Glutamatergic neuron (in vitro differentiated cells): Measurements from ENCODE around the gene PRPF6. TPM values are rescaled to one million over a fixed set of nuclear protein-coding genes. Genes with fewer than 3 reads are reported as not detected.

ENCODE experiments used
- DNase-seq: peaks from one replicate; pipeline ENCODE4 v3.0.0; 2022
- H3K27ac Mint-ChIP-seq: one replicate; pipeline ENCODE4 v1.8.0; 2020; ENCODE audit warnings: mild to moderate bottlenecking, mixed read lengths, inconsistent platforms; ENCODE audit not compliant: unreplicated experiment
- H3K27me3 Mint-ChIP-seq: one replicate; pipeline ENCODE4 v1.8.0; 2020; ENCODE audit warnings: mild to moderate bottlenecking, moderate library complexity, mixed read lengths, inconsistent platforms; ENCODE audit not compliant: unreplicated experiment
- H3K36me3 Mint-ChIP-seq: one replicate; pipeline ENCODE4 v1.8.0; 2020; ENCODE audit warnings: mild to moderate bottlenecking, mixed read lengths, inconsistent platforms; ENCODE audit not compliant: unreplicated experiment
- H3K4me1 Mint-ChIP-seq: one replicate; pipeline ENCODE4 v1.8.0; 2020; ENCODE audit warnings: mild to moderate bottlenecking, low read depth, mixed read lengths, inconsistent platforms; ENCODE audit not compliant: unreplicated experiment
- H3K4me3 Mint-ChIP-seq: one replicate; pipeline ENCODE4 v1.8.0; 2020; ENCODE audit warnings: mild to moderate bottlenecking, mixed read lengths, inconsistent platforms; ENCODE audit not compliant: unreplicated experiment
- H3K9me3 Mint-ChIP-seq: one replicate; pipeline ENCODE4 v1.8.0; 2020; ENCODE audit warnings: mild to moderate bottlenecking, moderate library complexity, mixed read lengths, inconsistent platforms; ENCODE audit not compliant: unreplicated experiment
- CTCF ChIP-seq: fragments of 200-600 bp; sonication (generic); IDR thresholded peaks from one replicate; pipeline ENCODE4 v1.5.0; 2021; ENCODE audit not compliant: partially characterized antibody, unreplicated experiment
- total RNA-seq: library from RNA; stranded (reverse); fragmentation: NEBNext Ultra II Directional; extraction: Animal tissue kit (Norgen Biotek cat#: 25700); gene quantifications from one replicate; pipeline ENCODE4 v1.2.1, GENCODE V29; 2021; ENCODE audit not compliant: unreplicated experiment

Gene PRPF6
- total RNA-seq, 1 donor from 2014 or later = 60.9 TPM

DNA sequence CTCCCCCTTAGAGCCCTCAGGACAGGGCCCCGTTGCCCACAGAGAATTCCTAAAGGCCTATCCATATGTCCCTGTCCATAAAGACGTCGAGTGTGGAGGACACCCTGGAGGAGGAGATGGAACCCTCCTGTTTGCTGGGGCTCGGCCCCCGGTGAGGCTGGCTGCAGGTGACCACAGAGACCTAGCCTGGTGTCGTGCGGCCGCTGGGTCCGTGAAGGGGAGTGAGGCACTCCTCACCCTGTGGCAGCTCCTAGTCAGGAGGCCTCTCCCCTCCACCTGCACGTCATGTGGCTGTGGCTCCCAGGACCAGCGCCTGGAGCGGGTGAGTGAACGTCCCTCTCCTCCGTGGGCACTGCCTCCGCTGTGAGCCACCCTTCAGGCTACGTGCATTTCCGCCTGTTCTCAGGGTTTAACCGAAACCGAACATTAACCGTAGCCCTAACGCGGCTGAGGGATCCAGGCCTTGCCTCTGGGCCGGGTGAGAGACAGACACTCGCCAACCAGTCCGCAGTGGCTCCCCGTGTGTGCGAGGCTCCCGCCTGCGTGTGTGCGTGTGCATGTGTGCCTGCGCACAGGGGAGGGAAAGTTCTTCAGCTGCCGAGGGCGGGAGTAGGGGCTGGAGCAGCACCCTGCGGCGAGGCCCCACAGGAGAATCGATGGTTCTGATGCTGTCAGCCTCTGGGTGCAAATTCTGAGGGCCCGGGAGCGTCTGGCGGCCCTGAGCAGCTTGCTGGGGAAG lies 76.1 kb downstream of the PRPF6 start:
- Mint-ChIP-seq H3K9me3 (peaks cover 3% of the 10 kb centered on the region), H3K27me3 (peaks cover 18% of the 10 kb centered on the region), H3K4me1 (peaks cover 6% of the 10 kb centered on the region), H3K36me3 (no peaks in the 10 kb centered on the region), H3K27ac (no peak overlapping the region), H3K4me3 (no peak overlapping the region)
- TF ChIP-seq CTCF = no peak
- DNase-seq = no peak

- H3K4me1 Mint-ChIP-seq = peaks cover 6% of the 10 kb centered on the region
- H3K4me3 Mint-ChIP-seq = no peak overlapping the region
- no peaks in the 10 kb centered on the region for H3K36me3 Mint-ChIP-seq
- TF ChIP-seq CTCF = peak; percentile 83
- H3K27me3 Mint-ChIP-seq = peaks cover 18% of the 10 kb centered on the region
- DNase-seq = peak; percentile 86
- no peak overlapping the region for H3K27ac Mint-ChIP-seq
- H3K9me3 Mint-ChIP-seq = peaks cover 3% of the 10 kb centered on the region
These were observed 76.9 kb downstream of the PRPF6 start for GRCh38 chr20:64057628-64058498.

- no peak overlapping the region for H3K4me3 Mint-ChIP-seq
- no peak for DNase-seq
- no peak for TF ChIP-seq CTCF
- peaks cover 14% of the 10 kb centered on the region for H3K27me3 Mint-ChIP-seq
- H3K36me3 Mint-ChIP-seq = no peaks in the 10 kb centered on the region
- H3K9me3 Mint-ChIP-seq = peaks cover 3% of the 10 kb centered on the region
- H3K4me1 Mint-ChIP-seq = peaks cover 4% of the 10 kb centered on the region
- no peak overlapping the region for H3K27ac Mint-ChIP-seq
These were observed 77.6 kb downstream of the PRPF6 start for GRCh38 chr20:64058536-64058935.

- no peaks in the 10 kb centered on the region for H3K36me3 Mint-ChIP-seq
- peaks cover 8% of the 10 kb centered on the region for H3K4me1 Mint-ChIP-seq
- peaks cover 5% of the 10 kb centered on the region for H3K27me3 Mint-ChIP-seq
- TF ChIP-seq CTCF = no peak
- H3K27ac Mint-ChIP-seq = no peak overlapping the region
- no peak for DNase-seq
- peak overlapping the region; percentile 65 for H3K4me3 Mint-ChIP-seq
- H3K9me3 Mint-ChIP-seq = peaks cover 3% of the 10 kb centered on the region
These were observed 81.3 kb downstream of the PRPF6 start for GRCh38 chr20:64062276-64062595.
